MV-4-11 (cell line): ENCODE data around the gene SLC26A6.

Source experiments
- DNase-seq: peaks from one replicate; lab custom pipeline; 2025; lab: John Stamatoyannopoulos, UW

The SLC26A6 gene

DNA sequence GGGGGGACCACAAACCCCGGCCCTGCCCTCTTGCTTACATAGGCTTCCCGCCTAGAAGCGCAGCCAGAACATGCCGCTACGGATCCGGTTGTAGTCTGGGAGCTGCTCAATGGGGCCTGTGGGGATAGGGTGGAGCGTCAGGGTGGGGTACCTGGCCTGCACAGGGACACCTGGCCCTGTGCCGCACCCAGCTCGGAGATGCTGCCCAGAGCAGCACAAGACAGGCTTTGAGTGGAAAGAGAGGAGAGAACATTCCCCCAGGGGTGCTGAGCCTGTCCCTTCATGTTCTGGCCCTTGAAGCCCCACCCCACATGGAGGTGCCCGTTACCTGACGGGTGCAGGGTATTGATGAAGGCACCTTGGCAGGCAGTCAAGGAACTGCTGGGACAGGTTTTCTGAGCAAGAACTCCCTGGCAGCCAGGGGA is 36.2 kb downstream of the SLC26A6 start:
- DNase-seq = no peak

DNA sequence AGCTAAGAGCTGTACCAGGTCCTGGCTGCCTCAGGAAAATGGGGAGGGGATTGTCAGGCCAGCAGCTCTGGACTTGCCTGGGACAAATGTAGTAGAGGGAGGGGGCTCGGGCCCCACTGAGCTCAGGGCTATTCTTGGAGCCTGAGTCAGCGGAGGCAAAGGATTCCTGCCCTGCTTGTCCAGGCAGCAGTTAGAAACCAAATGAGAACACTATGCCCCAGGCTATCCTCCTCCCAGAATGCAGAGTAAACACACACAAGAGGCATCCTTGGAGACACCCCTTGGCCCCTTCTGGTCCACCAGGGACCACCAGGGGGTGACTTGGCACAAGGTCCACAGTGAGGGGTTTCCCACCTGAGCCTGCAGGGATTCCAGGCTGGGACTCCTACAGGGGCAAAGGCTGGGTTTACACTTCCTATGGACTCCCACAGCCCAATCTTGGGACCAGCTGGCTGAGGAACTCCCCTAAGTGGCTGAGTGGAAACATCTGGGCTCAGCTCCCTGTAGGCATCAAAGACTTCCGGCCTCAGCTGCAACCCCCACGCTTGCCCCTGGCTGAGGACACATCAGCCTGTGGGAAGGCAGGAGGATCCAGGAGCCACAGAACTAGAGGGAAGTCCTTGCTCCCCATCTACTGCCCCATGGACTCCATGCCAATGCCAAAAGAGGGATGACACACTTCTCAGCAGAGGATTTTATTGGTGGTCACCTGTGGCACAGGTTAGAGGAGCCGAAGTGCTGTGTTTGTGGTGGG is 36.8 kb downstream of the SLC26A6 start:
- DNase-seq = no peak

DNA sequence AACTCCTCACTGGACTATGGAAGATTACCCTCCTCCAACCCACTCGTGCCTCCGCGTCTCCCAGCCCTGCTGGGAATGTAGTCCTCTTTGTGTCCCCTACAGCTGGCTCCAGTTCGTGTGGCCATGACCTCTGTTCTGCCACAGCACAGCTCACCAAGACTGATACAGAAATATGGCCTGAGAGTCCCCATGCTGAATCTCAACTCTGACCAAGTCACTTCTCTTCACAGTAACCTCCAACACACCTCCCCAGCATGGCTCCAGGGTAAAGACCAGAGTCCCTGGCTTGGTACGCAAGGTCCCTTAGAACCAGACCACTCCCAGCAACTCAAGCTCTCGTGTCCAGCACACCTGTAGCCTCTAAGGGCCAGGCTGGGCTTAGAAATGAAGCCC is 37.9 kb downstream of the SLC26A6 start:
- DNase-seq = no peak

DNA sequence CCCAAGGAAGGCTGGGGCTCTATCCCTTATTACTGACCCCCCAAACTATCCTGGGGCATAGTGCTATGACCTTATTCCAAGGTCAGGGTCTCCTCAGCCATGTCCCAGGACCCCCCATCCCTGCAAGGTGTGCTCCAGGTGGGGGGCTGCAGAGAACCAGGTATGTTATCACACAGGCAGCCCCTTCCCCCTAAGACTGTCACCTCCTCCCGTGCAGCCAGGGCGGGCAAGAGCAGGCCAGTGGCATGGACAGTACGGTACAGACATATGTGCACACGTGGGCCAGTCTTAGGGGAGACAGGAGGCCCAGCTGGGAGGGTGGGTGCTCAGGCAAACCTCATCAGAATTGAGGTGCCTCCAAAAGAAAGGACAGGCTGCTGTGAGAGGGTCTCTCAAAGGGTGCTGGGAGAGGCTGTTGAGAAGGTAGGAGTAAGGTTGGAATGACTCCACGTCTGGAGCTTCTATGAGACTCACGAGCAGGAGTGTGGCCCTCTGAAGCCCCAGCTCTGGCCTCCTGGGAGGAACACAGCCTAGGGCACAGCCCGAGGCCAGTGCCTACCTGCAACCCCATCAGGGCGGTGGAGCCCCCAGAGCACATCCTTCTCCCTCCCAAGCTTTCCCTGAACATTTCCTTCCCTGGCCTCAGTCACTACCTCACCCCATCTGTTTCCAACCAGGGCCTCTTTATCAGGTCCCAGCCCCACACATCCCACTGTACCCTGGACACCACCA is 38.4 kb downstream of the SLC26A6 start:
- no peak for DNase-seq

DNA sequence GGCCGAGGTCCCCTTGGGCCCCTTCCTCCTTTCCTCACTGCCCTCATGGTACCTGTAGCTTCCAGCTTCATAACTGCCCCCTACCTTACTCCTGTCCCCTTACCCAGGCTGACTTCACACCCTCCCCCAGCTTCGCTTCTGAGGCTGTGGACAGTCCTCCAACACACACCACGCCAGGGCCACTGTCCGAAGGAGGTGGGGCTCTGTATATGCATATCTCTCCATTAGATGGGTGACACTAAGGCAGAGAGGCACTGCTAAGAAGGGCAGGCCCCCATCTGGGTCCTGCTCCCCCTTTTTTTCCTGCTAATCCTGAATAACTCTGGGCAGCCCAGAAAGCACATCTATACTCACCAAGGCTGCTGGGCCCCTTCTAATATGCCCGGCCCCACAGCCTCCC is 39.1 kb downstream of the SLC26A6 start:
- no peak for DNase-seq

DNA sequence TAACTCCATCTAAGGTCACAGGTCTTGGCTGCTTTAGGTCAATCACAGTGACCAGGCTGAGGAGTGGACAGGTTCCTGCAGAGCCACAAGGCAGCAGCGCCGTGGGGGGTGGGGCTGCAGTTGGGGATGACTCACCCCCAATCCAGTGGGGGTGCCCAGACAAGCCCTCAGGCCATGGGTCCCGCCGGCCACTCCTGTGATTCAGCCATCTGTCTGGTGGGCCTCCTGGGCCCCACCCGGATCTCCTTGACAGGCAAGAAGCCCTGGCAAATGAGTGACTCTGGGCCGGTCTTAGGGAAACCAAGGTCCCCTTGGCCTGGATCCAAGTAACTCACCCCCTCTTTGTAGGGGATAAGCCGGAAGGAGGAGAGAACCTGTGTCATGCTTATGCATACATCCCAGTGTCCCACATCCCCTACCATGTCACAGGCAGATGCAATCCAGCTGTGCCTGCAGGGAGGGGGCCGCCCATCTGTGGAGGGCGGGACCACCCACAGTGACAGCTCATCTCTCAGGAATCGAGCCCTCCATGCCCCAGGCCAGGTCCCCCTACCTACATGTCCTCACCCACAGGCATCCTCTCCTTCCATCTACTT is 39.6 kb downstream of the SLC26A6 start:
- DNase-seq = no peak

DNA sequence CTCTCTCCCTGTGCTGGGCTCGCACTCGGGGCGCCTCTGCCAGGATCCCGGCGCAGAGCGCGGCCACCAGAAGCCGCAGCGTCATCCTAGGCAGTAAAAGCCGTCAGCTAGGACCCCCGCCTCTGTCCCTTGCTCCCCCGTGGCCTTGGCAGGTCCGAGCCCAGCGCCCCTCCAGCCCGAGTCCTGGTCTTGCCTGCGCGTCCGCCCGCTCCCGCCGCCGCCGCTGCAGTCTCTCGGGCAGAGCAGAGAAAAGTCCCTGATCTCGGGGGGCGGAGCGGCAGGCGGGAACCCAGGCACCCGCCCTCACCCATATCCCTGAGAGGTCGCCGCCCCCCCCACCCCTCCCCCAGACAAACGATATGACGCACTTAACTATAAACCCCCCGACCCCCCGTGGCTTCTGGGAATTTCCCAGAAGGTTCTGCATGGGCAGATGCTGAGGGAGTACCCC is 40.2 kb downstream of the SLC26A6 start, which contains the start of gene COL7A1:
Gene COL7A1 (minus strand): TSS at position 255 of the 451 bp plus-strand sequence. CDS start 170 bp downstream, at position 85.
- DNase-seq = no peak

DNA sequence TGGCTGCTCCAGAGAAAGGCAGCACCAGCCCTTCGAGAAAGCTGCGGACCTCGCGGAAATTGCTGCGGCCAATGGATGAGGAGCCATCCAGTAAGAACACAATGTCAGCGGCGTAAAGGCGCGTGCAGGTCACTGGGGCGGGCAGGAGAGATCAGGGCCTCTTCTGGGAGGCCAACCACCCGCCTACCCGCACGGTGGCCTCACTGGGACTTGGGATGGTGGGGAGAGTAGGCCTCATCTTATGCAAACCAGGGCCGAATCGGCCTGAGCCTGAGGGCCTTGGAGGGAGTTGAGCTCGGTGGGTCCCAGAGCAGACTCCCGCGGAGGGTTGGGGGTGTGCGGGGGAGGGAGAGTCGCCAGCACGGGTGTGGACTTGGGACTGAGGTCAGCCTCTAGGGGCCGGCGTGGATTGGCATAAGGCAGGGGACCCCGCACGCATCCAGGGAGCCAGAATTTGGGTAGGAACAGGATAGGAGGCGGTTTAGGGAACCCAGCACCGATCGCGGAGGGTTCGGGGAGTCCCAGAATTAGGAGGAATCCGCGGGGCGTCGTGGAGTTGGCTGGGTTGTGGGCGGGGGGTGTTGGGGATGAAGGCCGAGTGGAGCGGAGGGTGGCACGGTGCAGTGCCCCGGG is 40.7 kb downstream of the SLC26A6 start:
- DNase-seq = no peak

DNA sequence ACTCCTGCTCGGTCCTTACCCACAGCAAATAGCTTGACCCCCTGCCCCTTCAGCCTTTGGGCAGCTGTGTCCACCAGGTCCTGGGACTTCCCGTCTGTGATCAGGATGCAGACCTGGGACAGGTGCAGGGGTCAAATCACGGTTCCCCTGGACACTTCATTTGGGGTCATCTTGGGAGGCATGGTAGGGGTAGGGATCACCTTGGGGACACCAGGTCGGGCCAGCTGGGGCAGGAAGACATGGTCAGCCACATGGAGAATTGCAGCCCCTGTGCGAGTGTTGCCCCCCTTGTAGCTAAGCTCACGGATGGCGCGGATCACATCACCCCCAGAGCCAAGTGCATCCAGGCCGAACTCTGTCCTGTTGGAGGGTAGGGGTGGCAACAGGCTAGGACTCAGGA is 41.9 kb downstream of the SLC26A6 start:
- no peak for DNase-seq

DNA sequence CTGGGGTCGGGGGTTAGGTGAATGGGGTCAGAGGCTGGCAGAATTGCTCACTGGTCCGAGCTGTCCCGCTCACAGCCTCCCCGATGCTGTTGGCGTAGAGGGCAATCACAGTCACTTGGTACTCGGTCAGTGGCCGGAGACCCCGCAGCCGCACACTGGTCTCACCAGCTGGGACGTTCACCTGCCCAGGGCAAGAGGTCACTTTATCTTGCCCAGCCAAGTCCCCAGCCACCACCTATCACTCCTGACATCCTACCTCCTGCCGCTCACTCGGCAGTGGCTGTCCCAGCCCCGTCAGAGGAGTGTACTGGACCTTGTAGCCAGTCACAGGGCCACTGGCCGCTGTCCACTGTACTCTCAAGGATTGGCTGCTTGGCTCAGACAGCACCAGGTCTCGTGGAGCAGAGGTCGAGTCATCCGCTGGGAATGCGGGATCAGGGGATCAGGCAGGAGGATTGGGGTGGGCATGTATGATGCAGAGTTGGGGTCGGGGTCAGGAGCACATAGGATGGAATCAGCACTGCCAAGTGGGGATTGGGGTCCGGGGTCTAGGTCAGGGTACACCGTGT is 42.7 kb downstream of the SLC26A6 start:
- DNase-seq = no peak

DNA sequence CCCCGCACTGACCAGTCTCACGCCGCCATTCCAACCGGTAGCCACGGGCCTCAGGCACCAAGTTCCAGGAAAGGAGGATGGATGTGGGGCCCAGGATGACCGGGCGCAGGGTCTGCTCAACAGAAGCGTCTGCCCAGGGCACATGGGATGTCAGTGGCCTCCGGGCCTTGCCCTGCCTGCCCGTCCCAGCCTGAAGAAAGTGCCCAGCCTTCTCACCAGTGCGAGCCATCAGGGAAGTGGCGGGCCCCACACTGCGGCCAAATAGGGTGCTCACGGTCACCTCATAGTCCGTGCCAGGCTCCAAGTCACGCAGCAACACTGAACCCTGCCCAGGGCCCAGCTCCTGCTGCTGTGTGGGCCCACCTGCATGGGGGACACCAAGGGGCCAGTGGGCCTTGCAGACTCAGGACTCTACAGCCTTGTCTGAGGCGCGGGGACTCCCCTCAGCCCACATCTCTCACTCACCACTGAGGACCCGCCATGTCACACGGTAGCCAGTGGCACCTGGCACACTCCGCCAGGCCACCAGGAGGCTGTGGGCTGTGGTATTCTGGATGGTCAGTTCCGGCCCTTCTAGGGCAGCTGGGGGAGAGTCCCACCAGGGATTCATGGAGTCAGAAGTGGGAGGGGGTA is 43.3 kb downstream of the SLC26A6 start:
- DNase-seq = no peak

DNA sequence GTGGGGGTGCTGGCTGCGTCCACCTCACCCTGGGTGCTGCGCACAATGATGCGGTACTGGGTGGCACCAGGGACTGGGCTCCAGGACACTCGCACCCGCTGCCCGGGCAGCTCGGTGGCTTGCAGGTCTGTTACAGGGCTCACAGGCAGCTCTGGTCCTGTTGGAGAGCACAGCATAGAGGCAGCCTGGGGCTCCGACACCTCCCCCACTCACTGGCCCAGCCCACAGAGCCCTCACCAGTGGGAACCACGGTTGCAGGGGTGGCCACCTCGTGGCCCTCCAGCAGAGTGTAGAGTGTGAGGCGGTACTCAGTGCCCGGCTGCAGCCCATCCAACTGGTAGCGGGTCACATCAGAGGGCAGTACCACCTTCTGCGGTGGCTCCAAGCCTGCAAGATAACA is 43.8 kb downstream of the SLC26A6 start:
- DNase-seq = no peak

DNA sequence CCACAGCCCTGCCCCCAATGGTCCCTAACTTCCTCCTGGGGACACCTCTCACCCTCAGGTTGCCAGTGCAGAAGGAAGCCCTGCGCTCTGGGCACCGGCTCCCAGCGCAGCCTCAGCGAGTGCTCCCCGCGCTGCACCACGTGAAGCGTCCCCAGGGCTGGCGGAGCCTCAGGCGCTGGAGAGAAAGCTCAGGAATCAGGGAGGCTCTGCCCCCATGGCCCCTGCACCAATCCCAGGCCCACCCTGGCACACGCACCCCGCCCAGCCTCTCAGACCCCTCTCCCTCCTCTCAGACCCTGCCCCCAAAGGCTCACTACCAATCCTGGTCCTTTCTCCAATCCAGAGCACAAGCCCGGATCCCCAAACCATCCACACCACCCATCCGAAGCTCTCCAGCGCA is 47.0 kb downstream of the SLC26A6 start:
- no peak for DNase-seq

DNA sequence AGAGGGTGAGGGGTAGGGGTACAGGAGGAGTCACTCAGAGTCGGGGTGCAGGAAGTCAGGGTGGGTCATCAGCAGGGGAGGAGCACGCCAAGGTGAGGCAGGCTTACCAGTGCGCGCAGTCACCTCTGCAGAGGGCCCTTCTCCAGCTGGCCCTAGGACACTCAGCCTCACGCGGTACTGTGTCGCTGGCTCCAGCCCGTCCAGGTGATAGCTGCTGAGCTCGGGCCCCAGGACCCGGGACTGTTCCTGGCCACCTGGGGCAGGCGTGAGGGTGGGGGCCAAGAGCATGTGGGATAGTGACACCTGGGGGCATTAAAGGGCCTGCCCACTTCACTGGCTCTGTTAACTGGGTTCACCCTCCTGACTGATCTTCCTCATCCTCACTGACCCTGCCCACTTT is 47.6 kb downstream of the SLC26A6 start:
- DNase-seq = no peak

DNA sequence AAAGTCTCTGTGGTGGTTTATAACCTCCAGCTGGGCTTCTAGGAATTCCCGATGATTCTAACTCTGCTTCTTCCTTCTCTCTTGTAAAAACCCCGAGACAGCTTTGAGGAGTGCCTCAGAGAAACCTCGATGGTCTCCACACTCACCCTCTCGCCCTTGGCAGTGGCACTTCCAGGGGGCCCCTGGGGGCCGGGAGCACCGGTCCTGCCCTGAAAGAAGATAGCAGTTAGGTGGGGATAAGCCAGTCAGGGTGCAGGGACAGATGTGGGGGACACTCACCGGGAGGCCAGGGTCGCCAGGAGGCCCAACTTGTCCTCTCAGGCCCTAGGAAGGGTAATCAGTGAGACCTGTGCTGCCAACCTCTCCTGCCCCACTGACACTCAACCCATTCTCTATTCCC is 49.9 kb downstream of the SLC26A6 start:
- DNase-seq = no peak

DNA sequence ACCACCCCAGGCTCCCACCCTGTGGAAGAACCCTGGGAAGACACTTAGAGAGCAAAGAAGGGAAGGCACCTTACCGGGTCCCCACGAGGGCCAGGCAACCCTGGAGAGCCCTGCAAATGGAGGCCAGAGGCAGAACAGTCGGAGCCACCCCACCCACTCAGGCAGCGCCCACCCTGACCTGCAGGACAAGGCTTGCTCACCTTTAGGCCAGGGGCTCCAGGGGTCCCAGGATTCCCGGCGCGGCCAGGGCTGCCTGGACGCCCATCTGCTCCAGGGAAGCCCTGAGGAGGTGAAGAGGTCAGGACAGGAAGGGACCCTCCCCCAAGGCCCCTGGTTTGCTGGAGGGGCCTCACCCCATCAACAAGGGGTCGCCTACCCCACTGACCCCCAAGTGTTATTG is 50.4 kb downstream of the SLC26A6 start:
- no peak for DNase-seq

DNA sequence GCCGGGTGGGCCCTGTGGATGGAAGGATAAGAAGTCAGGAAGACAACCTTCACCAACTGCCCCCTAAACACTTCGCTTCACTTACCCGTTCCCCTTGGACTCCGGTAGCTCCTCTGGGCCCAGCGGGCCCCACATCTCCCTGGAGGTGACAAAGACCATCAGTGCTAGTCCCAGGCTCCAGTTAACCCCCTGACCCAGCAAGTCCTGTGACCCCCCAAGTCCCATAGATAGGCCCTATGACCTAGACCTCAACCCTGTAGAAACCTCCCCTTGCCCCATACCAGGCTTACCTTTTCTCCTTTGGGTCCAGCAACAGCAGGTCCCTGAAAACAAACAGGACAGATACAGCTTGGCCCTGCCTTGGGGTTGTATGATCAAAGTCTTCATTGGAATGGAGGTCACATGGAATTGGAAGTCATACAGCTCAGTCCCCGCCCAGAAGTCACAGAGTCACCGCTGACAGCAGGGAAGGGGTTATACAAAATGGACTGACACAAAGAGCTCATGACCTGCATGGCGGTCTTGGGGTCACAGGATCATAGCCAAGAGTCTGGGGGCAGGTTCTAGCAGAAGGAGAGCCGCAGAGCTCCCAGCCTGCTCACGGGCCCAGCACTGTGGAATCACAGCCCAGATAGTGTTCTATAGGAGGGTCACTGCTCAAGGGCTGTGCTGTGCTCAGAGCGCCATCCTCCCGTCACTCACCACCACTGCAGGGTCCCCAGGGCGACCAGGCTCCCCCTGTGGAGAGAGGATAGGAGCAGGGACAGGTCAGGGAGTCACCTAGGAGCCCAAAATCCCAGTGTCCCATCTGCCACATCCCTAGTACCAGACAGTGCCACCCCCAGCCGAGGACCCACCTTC is 53.4 kb downstream of the SLC26A6 start:
- no peak for DNase-seq

DNA sequence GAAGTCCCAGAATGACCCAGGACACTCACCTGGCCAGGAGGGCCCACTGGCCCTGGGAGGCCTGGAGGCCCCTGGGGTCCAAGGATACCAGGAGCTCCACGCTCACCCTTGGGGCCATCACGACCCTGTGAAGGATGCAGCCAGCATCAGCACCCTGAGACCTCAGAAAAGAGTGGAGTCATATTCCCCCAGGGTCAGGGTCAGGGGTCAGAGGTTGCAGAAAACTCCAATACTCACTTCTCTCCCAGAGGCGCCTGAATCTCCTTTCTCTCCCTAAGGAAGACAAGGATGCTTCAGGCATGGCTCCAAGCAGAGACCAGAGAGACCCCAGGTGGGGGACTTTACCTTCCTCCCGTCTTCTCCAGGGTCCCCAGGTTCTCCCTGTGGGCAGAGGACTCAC is 58.6 kb downstream of the SLC26A6 start:
- DNase-seq = no peak
